Pancreas (tissue), 10 donors: ENCODE results near the gene CDC73. TPM values are rescaled to one million over a fixed set of nuclear protein-coding genes. Genes with fewer than 3 reads are reported as not detected.
A peak's percentile ranks its signal among the peaks of the same experiment; 100 is the strongest.
"Not testable (repeated sequence)": the region's sequence is repeated elsewhere in the genome, so short reads cannot be mapped to it uniquely, and the experiment has no call there.

Experiments
- ATAC-seq, 4 donors: fragments of 200-7000 bp; cut with Tn5 transposase; one replicate each; pipeline versions ENCODE4 v1.8.0 to v1.9.1; 2020; ENCODE audit warnings: mild to moderate bottlenecking in 4 of 4, moderate library complexity in 4 of 4
- DNase-seq, 6 donors: peaks; one replicate each; pipeline ENCODE4 v3.0.0-alpha.2; 2020
- FAIRE-seq: peaks from 2 replicates; lab custom pipeline; 2012; peaks lifted over from hg19 to GRCh38; lab: Jason Lieb, UNC
- H3K27ac ChIP-seq, 4 donors: fragments of 200-600 bp; sonication (generic); 1 replicate in 3 of 4; 2 replicates in 1 of 4; pipeline versions ENCODE4 v1.5.0 to v1.8.0; 2020
- H3K27me3 ChIP-seq, 4 donors: fragments of 200-600 bp; one replicate each; pipeline ENCODE4 v1.8.0; 2021
- H3K36me3 ChIP-seq, 3 donors: fragments of 200-600 bp; sonication (generic) in 1 of 3; one replicate each; pipeline versions ENCODE4 v1.5.0 to v1.8.0; 2020 to 2021
- H3K4me1 ChIP-seq, 3 donors: fragments of 200-600 bp; one replicate each; pipeline ENCODE4 v1.8.0; 2021
- H3K4me3 ChIP-seq, 4 donors: fragments of 200-600 bp; sonication (generic) in 2 of 4; one replicate each; pipeline versions ENCODE4 v1.5.0 to v1.8.0; 2020 to 2021
- H3K9me3 ChIP-seq, 4 donors: fragments of 200-600 bp; one replicate each; pipeline ENCODE4 v1.8.0; 2021
- CTCF ChIP-seq, 4 donors: fragments of 200-600 bp; sonication (generic) in 3 of 4; IDR thresholded peaks; one replicate each; pipeline versions ENCODE4 v1.5.0 to v1.8.0; 2021; ENCODE audit warnings: antibody characterized with exemption in 4 of 4
- WGBS, 2 donors: extraction: QIAGEN DNeasy Blood & Tissue Kit; methylation state at CpG; one replicate each; pipeline ENCODE4 v1.1.7; 2013; 5-methylcytosine and 5-hydroxymethylcytosine counted together
- intact Hi-C, 3 donors: fragments of 100-400 bp; cut with DNase I; formaldehyde crosslinking; loops; one replicate each; pipeline versions ENCODE4 v1.11.1 to v1.14.2; 2022
- polyA plus RNA-seq, 2 donors: library from polyadenylated mRNA; stranded (reverse); fragments of 200-250 nt; gene quantifications; one replicate each; pipeline ENCODE4 v1.2.3, GENCODE V29; 2013
- total RNA-seq, 6 donors: library from RNA; stranded (reverse); fragmentation: NEBNext Ultra II Directional in 4 of 6; extraction: Animal tissue kit (Norgen Biotek cat#: 25700) in 4 of 6; gene quantifications; one replicate each; pipeline versions ENCODE4 v1.2.1 to v1.2.4, GENCODE V29; 2021 to 2023
- donor health status: healthy with polysubstance abuse.
- donor health status: DM: no; HTN: no; CAD: no; lungs with moderate emphysema.
- donor health status: DM: no; HTN: no; CAD: no.
- donor health status: control.
- donor health status: control.
- donor health status: Bipolar disorder and iron deficiency.
- donor health status: DM: yes; HTN: yes; CAD: no.
- donor health status: DM: no; HTN: no; CAD: no.
- donor health status: DM: no; HTN: no; CAD: no.
- donor health status: DM: yes; HTN: yes; CAD: no.

The CDC73 gene
- total and polyA plus RNA-seq, 8 donors: 3.4 to 33.7 (median 21.7) TPM

DNA sequence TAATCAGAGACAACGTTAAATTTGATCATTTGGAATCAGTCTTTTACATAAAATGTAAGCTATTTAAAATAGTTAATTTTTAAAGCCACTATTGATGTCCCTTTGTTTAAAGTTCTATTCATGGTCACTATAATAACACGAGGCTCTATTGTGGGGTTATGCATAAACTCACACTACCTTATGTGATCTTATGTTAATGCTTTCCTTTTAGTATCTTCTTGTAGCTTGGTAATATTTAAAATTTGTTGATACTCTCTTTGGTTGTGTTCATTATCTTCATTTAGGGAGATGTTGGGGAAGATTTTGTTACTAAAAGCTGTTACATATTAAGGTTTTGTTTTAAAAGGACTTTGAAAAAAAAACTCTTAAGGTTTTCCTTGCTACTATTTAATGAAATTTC, 63.4 kb downstream of the CDC73 start:
- intact Hi-C loops: no loop called here
- 38 to 42% methylated on average over 2 of the region's 2 CpGs for WGBS, 2 donors
- H3K4me1 ChIP-seq: peaks cover 9 to 48% (median 15%) of the 10 kb centered on the region in 3 donors
- ATAC-seq (no peak), FAIRE-seq (no peak), DNase-seq (no peak)
- TF ChIP-seq CTCF (IDR thresholded peaks at IDR 0.05): no peak
- H3K27ac ChIP-seq: no peak overlapping the region
- no peaks in the 10 kb centered on the region for H3K27me3 ChIP-seq
- no peaks in the 10 kb centered on the region for H3K36me3 ChIP-seq
- H3K9me3 ChIP-seq: no peaks in the 10 kb centered on the region
- H3K4me3 ChIP-seq: no peak overlapping the region

- intact Hi-C loops: no loop called here
- Histone ChIP-seq H3K27me3 (no peaks in the 10 kb centered on the region), H3K9me3 (no peaks in the 10 kb centered on the region), H3K27ac (peak within 1 kb of the TSS in 2 of 4 donors; percentile 17 to 63), H3K4me1 (peaks cover 9 to 48% (median 15%) of the 10 kb centered on the region in 3 donors), H3K36me3 (no peaks in the 10 kb centered on the region), H3K4me3 (peak within 1 kb of the TSS in 2 of 4 donors; percentile 4 to 32)
- 18 to 28% methylated on average over 13 of the region's 13 CpGs for WGBS, 2 donors
- FAIRE-seq (no peak), DNase-seq (peak in 3 of 6 donors; percentile 11 to 19 (median 19)), ATAC-seq (peak; percentile 52 to 76 (median 72))
- no peak for TF ChIP-seq CTCF (IDR thresholded peaks at IDR 0.05)
Observed at GRCh38 chr1:193185901-193186731, 64.3 kb downstream of the CDC73 start, which contains the start of gene B3GALT2. TSS of gene B3GALT2 (minus strand) at chr1:193186613. CDS start at chr1:193181562, 5,051 bp downstream.

DNA sequence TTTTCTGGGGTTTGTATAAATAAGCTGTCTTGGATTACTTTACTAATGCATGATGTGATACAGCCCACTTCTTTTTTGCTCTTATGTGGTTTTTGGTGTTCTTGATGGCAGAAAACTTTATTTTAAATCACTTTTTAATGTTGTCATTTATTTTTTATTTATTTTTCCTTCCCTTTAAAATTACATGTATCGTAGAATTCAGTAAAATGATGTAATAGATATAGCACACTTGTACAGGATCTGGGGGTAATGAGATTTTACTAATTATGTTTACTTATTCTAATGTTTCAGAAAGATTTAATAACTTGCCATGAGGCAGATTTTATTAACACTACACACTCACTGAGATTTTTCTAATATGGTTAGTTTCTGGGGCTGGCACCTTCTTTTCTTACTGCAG, 65.3 kb downstream of the CDC73 start:
- Histone ChIP-seq H3K27ac (no peak overlapping the region), H3K36me3 (no peaks in the 10 kb centered on the region), H3K9me3 (no peaks in the 10 kb centered on the region), H3K4me1 (peaks cover 9 to 45% (median 15%) of the 10 kb centered on the region in 3 donors), H3K4me3 (no peak overlapping the region), H3K27me3 (no peaks in the 10 kb centered on the region)
- ATAC-seq (no peak), FAIRE-seq (peak; percentile 43), DNase-seq (no peak)
- WGBS, 2 donors: 87 to 93% methylated on average over 1 of the region's 1 CpG
- intact Hi-C loops: no loop called here
- no peak for TF ChIP-seq CTCF (IDR thresholded peaks at IDR 0.05)

GRCh38 chr1:193188915-193189314, 67.1 kb downstream of the CDC73 start:
- H3K36me3 ChIP-seq, DNase-seq, ATAC-seq, FAIRE-seq, H3K27me3 ChIP-seq, intact Hi-C loops, H3K9me3 ChIP-seq, H3K4me3 ChIP-seq, H3K27ac ChIP-seq: not testable (repeated sequence)
- H3K4me1 ChIP-seq: peaks cover 9 to 32% (median 15%) of the 10 kb centered on the region in 3 donors
- 90 to 92% methylated on average over 7 of the region's 7 CpGs for WGBS, 2 donors

- intact Hi-C loops: no loop called here
- 87 to 88% methylated on average over 3 of the region's 3 CpGs for whole genome bisulfite sequencing, 2 donors
Observed at GRCh38 chr1:193189442-193190095, 67.7 kb downstream of the CDC73 start.

More at GRCh38 chr1:193189442-193190095, 67.7 kb downstream of the CDC73 start:
- H3K27me3 ChIP-seq: no peaks in the 10 kb centered on the region
- H3K9me3 ChIP-seq: no peaks in the 10 kb centered on the region
- no peak overlapping the region for H3K27ac ChIP-seq
- FAIRE-seq (no peak), DNase-seq (no peak), ATAC-seq (no peak)
- H3K4me3 ChIP-seq: no peak overlapping the region
- TF ChIP-seq CTCF (IDR thresholded peaks at IDR 0.05): no peak
- peaks cover 9 to 31% (median 14%) of the 10 kb centered on the region in 3 donors for H3K4me1 ChIP-seq
- H3K36me3 ChIP-seq: no peaks in the 10 kb centered on the region
